ENCODE results near the gene WDR83.
"Not testable (repeated sequence)": the region's sequence is repeated elsewhere in the genome, so short reads cannot be mapped to it uniquely, and the experiment has no call there.

The WDR83 gene

DNA sequence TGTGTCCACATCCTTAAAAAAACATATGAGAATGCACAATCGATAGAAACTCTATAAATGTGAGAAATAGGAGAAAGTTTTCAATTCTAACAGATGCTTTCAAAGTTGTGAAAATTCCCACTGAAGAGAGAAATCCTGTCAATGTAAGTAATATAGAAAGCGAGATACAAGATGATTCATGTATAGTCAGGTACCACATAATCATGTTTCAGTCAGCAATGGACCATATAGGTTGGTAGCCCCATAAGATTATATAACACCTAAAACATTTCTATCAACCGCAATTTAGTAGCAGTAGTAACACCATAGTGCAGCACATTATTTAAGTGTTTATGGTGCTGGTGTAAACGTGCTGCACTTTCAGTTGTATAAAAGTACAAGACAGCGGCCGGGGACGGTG is 37.4 kb upstream of the WDR83 start:
- no peak for DNase-seq (ENCODE audit: low spot score)
- TF ChIP-seq CTCF (IDR thresholded peaks at IDR 0.05), result no peak
- Histone ChIP-seq H3K4me3 (no peak overlapping the region), H3K27ac (no peak overlapping the region)

GRCh38 chr19:12636631-12637030 is 30.0 kb upstream of the WDR83 start:
- no peak for TF ChIP-seq CTCF (IDR thresholded peaks at IDR 0.05)
- Histone ChIP-seq H3K27ac (no peak overlapping the region), H3K4me3 (no peak overlapping the region)
- no peak for DNase-seq (ENCODE audit: low spot score)

- Histone ChIP-seq H3K27ac (no peak overlapping the region), H3K4me3 (no peak overlapping the region)
- TF ChIP-seq CTCF (IDR thresholded peaks at IDR 0.05), result no peak
- no peak for DNase-seq (ENCODE audit: low spot score)
Observed at GRCh38 chr19:12638611-12639182, 27.9 kb upstream of the WDR83 start.

- Histone ChIP-seq H3K27ac (no peak overlapping the region), H3K4me3 (peak overlapping the region; percentile 60)
- peak; percentile 84 for DNase-seq (ENCODE audit: low spot score)
- TF ChIP-seq CTCF (IDR thresholded peaks at IDR 0.05), result peak; percentile 74
Observed at GRCh38 chr19:12639901-12640613, 26.6 kb upstream of the WDR83 start.

DNA sequence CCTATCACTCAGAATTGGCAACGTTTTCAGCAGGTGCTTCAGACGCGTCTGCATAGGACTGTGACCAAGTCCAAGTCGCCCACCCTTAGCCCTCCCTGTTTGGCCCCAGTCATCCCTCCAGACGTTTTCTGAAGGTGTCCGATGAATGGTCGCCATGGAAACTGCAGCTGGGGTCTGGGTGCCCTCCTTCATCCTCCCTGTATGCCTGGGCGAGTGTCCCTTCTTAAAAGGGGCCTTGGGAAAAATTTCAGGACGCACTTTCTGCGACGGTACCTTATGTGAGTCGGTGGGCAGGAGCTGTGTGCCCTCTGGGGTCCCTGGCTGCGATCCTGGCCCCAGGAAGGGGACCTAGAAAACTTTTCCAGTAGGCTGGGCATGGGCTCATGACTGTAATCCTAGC is 25.2 kb upstream of the WDR83 start:
- H3K27ac ChIP-seq, result no peak overlapping the region
- no peak overlapping the region for H3K4me3 ChIP-seq
- no peak for TF ChIP-seq CTCF (IDR thresholded peaks at IDR 0.05)
- no peak for DNase-seq (ENCODE audit: low spot score)

GRCh38 chr19:12642506-12642905 is 24.1 kb upstream of the WDR83 start:
- H3K4me3 ChIP-seq, result no peak overlapping the region
- no peak for TF ChIP-seq CTCF (IDR thresholded peaks at IDR 0.05)
- H3K27ac ChIP-seq, result no peak overlapping the region
- DNase-seq (ENCODE audit: low spot score), result no peak

DNA sequence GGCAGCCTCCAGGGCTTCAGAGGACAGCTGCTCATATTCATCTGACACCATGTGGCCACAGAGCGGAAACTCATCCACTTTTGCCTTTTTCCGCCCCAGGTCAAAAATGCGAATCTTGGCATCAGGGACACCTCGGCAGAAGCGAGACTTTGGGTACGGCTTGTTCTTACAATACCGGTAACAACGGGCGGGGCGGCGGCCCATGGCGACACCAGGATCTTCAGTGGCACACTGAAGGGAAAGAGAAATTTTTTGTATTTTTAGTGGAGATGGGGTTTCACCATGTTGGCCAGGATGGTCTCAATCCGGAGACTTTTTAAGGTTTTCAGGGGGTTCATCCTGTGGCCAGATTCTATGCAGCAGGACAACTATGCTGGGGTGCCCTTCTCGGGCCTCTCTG is 22.9 kb upstream of the WDR83 start:
- H3K4me3 ChIP-seq; DNase-seq (ENCODE audit: low spot score); H3K27ac ChIP-seq: not testable (repeated sequence)

Data from coronary artery (tissue), 2 donors.